ENCODE results near the gene TM7SF3.

Gene TM7SF3

DNA sequence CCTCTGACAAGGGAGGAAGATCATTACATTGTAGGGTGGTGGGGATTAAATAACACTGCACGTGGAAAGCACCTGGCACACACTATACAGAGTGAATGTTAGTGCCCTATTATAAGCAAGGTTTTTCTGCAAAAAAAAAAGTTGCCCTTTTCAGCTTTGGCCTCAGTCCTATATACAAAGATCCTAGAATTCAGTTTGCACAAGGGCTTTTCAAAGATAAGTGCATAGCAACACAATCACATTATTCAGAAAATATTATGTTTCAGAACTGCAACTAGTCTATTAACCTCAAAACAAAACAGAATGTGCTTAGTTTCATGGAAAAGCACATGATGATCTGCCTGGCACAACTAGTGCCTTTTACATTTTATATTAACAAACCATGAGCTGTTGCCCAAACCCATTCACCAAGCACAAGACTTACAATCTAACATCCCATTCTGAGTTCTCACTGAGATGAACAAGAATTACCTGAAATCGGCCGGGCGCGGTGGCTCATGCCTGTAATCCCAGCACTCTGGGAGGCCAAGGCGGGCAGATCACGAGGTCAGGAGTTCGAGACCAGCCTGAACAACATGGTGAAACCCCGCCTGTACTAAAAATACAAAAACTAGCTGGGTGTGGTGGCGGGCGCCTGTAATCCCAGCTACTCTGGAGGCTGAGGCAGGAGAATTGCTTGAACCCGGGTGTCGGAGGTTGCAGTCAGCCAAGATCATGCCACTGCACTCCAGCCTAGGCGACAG, 1.8 kb downstream of the TM7SF3 start:
- H3K4me3 ChIP-seq (ENCODE audit: low read depth, low read length): peak overlapping the region; percentile 80
- DNase-seq (ENCODE audit: low read depth): peak; percentile 36
- TF ChIP-seq POLR2A (IDR thresholded peaks at IDR 0.05; ENCODE audit: extremely low read depth, insufficient read length) (no peak), MYC (IDR thresholded peaks at IDR 0.05; ENCODE audit: low read depth, low read length) (peak; percentile 59; the same call in 1 of the 2 replicates)
- TF ChIP-seq, protein P1, sequence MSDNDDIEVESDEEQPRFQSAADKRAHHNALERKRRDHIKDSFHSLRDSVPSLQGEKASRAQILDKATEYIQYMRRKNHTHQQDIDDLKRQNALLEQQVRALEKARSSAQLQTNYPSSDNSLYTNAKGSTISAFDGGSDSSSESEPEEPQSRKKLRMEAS (IDR thresholded peaks at IDR 0.05; ENCODE audit: low read depth, low read length): peak; percentile 66; the same call in 1 of the 2 replicates
- TF ChIP-seq, protein P2, sequence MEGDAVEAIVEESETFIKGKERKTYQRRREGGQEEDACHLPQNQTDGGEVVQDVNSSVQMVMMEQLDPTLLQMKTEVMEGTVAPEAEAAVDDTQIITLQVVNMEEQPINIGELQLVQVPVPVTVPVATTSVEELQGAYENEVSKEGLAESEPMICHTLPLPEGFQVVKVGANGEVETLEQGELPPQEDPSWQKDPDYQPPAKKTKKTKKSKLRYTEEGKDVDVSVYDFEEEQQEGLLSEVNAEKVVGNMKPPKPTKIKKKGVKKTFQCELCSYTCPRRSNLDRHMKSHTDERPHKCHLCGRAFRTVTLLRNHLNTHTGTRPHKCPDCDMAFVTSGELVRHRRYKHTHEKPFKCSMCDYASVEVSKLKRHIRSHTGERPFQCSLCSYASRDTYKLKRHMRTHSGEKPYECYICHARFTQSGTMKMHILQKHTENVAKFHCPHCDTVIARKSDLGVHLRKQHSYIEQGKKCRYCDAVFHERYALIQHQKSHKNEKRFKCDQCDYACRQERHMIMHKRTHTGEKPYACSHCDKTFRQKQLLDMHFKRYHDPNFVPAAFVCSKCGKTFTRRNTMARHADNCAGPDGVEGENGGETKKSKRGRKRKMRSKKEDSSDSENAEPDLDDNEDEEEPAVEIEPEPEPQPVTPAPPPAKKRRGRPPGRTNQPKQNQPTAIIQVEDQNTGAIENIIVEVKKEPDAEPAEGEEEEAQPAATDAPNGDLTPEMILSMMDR (IDR thresholded peaks at IDR 0.05; ENCODE audit: low read depth, low read length): no peak

DNA sequence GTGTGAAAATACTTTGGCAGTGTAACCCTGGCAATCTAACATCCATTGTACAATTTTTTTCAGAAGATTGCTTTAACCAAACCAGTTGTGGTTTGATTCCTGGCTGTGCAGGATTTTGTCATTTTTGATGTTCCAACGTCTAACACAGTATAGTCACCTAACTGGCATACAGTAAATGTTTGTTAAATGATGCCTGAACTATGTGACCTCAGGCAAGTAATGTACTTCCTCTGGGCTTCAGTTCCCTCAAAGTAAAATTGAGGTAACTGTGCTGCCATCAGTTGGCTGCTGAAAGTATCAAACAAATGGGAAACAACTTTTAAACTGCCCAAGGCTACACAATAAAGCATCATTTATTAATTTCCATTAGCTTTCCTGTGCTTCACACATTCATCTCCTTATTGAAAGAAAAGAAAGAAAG, 4.3 kb downstream of the TM7SF3 start:
- TF ChIP-seq, protein P2 (IDR thresholded peaks at IDR 0.05; ENCODE audit: low read depth, low read length): peak; percentile 22
- TF ChIP-seq, protein P1 (IDR thresholded peaks at IDR 0.05; ENCODE audit: low read depth, low read length): no peak
- peak overlapping the region; percentile 80 for H3K4me3 ChIP-seq (ENCODE audit: low read depth, low read length)
- DNase-seq (ENCODE audit: low read depth): peak; percentile 74

DNA sequence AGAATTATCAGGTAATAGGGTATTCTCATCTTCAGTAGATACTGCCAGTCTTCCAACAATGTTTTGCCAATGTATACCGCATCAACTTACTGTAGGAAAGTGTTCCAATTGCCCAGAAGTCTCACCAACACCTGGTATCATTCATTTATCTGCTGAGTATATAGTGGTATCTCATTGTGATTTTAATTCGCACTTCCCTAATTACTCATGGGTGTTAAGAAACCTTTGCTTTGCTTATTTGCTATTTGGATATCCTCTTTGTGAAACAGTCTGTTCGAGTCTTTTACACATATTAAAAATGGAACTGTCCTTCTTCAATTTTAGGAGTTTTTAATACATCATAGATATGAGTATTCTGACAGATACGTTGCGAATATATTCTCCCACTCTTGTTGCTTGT, 6.1 kb downstream of the TM7SF3 start:
- no peak for DNase-seq (ENCODE audit: low read depth)
- TF ChIP-seq, protein P2 (IDR thresholded peaks at IDR 0.05; ENCODE audit: low read depth, low read length): no peak
- no peak overlapping the region for H3K4me3 ChIP-seq (ENCODE audit: low read depth, low read length)

DNA sequence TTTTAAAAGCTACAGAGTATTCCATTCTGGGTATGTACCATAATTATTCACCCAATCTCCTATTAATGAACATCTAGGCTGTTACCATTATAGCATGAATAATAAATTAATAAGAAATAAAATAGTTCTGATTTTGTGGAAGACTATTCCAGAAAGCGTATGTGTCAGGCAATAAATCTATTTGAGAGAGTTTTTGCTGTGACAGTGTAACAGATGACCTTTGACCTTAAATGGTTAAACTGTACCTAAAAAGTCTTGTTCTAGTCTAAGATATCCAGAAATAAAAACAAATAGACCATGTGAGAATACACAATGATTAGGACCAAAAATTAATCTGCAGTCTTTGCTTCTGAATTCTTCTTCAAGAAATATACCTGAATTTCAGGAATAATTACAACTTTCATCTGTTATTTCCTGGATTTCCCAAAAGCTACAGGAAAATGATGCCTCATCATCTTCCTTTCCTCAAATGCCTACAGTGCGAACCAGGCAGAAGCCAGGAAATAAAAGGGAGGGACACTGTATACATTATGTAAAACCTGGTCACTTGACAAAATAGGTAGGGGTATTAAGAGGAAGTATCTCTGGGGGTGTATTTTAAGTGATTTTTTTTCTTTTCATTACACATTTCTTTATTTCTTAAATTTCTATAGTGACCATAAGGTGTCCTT, 7.3 kb downstream of the TM7SF3 start:
- H3K4me3 ChIP-seq (ENCODE audit: low read depth, low read length): no peak overlapping the region
- no peak for DNase-seq (ENCODE audit: low read depth)
- no peak for TF ChIP-seq POLR2A (IDR thresholded peaks at IDR 0.05; ENCODE audit: extremely low read depth, insufficient read length)
- TF ChIP-seq, protein P2 (IDR thresholded peaks at IDR 0.05; ENCODE audit: low read depth, low read length): no peak
- TF ChIP-seq MYC (IDR thresholded peaks at IDR 0.05; ENCODE audit: low read depth, low read length): no peak
- TF ChIP-seq, protein P1 (IDR thresholded peaks at IDR 0.05; ENCODE audit: low read depth, low read length): no peak

DNA sequence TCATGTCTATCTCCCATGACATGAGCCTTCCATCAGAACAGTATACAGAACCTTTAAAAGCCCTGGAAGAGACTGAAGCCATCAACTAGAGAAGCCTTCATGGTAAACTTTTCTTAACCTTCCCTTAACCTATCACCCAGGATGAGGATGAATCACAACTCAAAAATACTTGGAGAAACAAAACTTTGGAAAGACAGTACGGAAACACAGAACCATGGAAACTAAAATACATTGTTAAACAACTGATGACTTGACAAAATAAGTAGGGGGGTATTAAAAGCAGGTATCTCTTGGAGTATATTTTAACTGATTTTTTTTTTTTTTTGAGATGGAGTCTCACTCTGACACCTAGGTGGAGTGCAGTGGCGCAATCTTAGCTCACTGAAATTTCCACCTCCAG, 8.7 kb downstream of the TM7SF3 start:
- TF ChIP-seq, protein P1 (IDR thresholded peaks at IDR 0.05; ENCODE audit: low read depth, low read length): no peak
- TF ChIP-seq MYC (IDR thresholded peaks at IDR 0.05; ENCODE audit: low read depth, low read length) (no peak), POLR2A (IDR thresholded peaks at IDR 0.05; ENCODE audit: extremely low read depth, insufficient read length) (no peak)
- TF ChIP-seq, protein P2 (IDR thresholded peaks at IDR 0.05; ENCODE audit: low read depth, low read length): no peak
- no peak for DNase-seq (ENCODE audit: low read depth)
- H3K4me3 ChIP-seq (ENCODE audit: low read depth, low read length): no peak overlapping the region

Measured in NB4 (cell line).